Sigmoid colon (tissue), 7 donors: ENCODE measurements around the gene RAB27B. TPM values are rescaled to one million over a fixed set of nuclear protein-coding genes. Genes with fewer than 3 reads are reported as not detected.

Source experiments
- DNase-seq: peaks from one replicate; pipeline ENCODE4 v3.0.0-alpha.2; 2019
- H3K27ac ChIP-seq, 4 donors: fragments of 200-600 bp; sonication (generic); one replicate each; pipeline ENCODE4 v1.5.1; 2016 to 2019; ENCODE audit warnings: mild to moderate bottlenecking in 1 of 4
- H3K27me3 ChIP-seq, 3 donors: fragments of 200-600 bp; sonication (generic); one replicate each; pipeline ENCODE4 v1.5.1; 2019; ENCODE audit warnings: mild to moderate bottlenecking in 1 of 3
- H3K36me3 ChIP-seq, 4 donors: fragments of 200-600 bp; sonication (generic); one replicate each; pipeline ENCODE4 v1.5.1; 2016 to 2019
- H3K4me1 ChIP-seq, 4 donors: fragments of 200-600 bp; sonication (generic); one replicate each; pipeline ENCODE4 v1.5.1; 2017 to 2019
- H3K4me3 ChIP-seq, 4 donors: fragments of 200-600 bp; sonication (generic); one replicate each; pipeline ENCODE4 v1.5.1; 2017 to 2019; ENCODE audit warnings: mild to moderate bottlenecking in 2 of 4, moderate library complexity in 1 of 4
- H3K9me3 ChIP-seq, 4 donors: fragments of 200-600 bp in 3 of 4; sonication (generic) in 3 of 4; one replicate each; pipeline versions ENCODE4 v1.5.1 to v1.6.1; 2013 to 2019
- EP300 ChIP-seq, 4 donors: sonication (generic); formaldehyde crosslinking; IDR thresholded peaks; one replicate each; pipeline ENCODE4 v1.6.1; 2017; ENCODE audit warnings: antibody characterized with exemption in 4 of 4
- POLR2A ChIP-seq, 2 donors: fragments of 450-650 bp; IDR thresholded peaks; one replicate each; pipeline ENCODE4 v1.6.1; 2016; ENCODE audit warnings: antibody characterized with exemption in 2 of 2, mild to moderate bottlenecking in 2 of 2, moderate library complexity in 2 of 2
- POLR2AphosphoS5 ChIP-seq, 4 donors: sonication (generic); formaldehyde crosslinking; IDR thresholded peaks; one replicate each; pipeline ENCODE4 v1.6.1; 2017; ENCODE audit warnings: antibody characterized with exemption in 4 of 4
- WGBS, 2 donors: extraction: QIAGEN DNeasy Blood & Tissue Kit; methylation state at CpG; one replicate each; pipeline ENCODE4 v1.1.7; 2013; 5-methylcytosine and 5-hydroxymethylcytosine counted together
- intact Hi-C: fragments of 100-400 bp; cut with DNase I; formaldehyde crosslinking; loops from one replicate; pipeline ENCODE4 v1.15.1; 2023
- polyA plus RNA-seq, 3 donors: library from polyadenylated mRNA; stranded (reverse); fragments of 200-250 nt; gene quantifications; one replicate each; pipeline ENCODE4 v1.2.3, GENCODE V29; 2013
- total RNA-seq, 4 donors: library from RNA; depleted of rRNA; stranded (reverse); fragments of >200 nt; gene quantifications; one replicate each; pipeline ENCODE4 v1.1.0, GENCODE V29; 2016
- TF ChIP-seq, protein P1 (sequence below), 4 experiments: fragments of 450-650 bp in 3 of 4; fragments of 200-600 bp in 1 of 4; IDR thresholded peaks; one replicate each; pipeline ENCODE4 v1.5.1; 2016 to 2019; ENCODE audit warnings: antibody characterized with exemption in 4 of 4, mild to moderate bottlenecking in 3 of 4, moderate library complexity in 2 of 4
- donor health status: healthy with polysubstance abuse.
- donor health status: Bipolar disorder and iron deficiency.
- donor health status: healthy.

Gene RAB27B
- total and polyA plus RNA-seq, 7 donors = 0.27 to 6.0 (median 1.4) TPM

DNA sequence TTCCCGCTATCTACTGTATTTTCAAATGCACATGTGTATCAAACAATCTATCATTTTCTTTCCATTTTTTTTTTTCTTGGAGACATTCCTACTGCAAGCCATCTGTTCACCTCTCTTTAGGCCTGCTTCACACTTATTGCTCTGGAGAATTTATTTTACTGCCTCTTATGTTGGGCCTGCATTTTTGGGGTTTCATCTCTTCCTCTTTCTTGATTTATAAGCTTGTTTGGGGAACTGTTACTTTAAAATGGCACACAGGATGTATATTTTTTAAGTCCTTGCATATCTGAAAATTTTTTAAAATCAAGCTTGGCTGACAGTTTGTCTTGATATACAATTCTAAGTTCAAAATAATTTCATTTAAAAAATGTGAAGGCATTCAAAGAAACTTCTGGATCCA is 3.5 kb upstream of the RAB27B start:
- Histone ChIP-seq H3K27ac (no peak overlapping the region), H3K4me3 (no peak overlapping the region), H3K4me1 (peaks cover 0 to 16% (median 10%) of the 10 kb centered on the region in 4 donors), H3K36me3 (no peaks in the 10 kb centered on the region), H3K27me3 (no peaks in the 10 kb centered on the region), H3K9me3 (no peaks in the 10 kb centered on the region)
- intact Hi-C loops = no loop called here
- TF ChIP-seq EP300 (IDR thresholded peaks at IDR 0.05) = no peak
- TF ChIP-seq POLR2A (IDR thresholded peaks at IDR 0.05) = no peak
- TF ChIP-seq, protein P1, sequence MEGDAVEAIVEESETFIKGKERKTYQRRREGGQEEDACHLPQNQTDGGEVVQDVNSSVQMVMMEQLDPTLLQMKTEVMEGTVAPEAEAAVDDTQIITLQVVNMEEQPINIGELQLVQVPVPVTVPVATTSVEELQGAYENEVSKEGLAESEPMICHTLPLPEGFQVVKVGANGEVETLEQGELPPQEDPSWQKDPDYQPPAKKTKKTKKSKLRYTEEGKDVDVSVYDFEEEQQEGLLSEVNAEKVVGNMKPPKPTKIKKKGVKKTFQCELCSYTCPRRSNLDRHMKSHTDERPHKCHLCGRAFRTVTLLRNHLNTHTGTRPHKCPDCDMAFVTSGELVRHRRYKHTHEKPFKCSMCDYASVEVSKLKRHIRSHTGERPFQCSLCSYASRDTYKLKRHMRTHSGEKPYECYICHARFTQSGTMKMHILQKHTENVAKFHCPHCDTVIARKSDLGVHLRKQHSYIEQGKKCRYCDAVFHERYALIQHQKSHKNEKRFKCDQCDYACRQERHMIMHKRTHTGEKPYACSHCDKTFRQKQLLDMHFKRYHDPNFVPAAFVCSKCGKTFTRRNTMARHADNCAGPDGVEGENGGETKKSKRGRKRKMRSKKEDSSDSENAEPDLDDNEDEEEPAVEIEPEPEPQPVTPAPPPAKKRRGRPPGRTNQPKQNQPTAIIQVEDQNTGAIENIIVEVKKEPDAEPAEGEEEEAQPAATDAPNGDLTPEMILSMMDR (IDR thresholded peaks at IDR 0.05) = no peak
- no peak for TF ChIP-seq POLR2AphosphoS5 (IDR thresholded peaks at IDR 0.05)
- 92 to 100% methylated on average over 1 of the region's 1 CpG for WGBS, 2 donors
- no peak for DNase-seq

DNA sequence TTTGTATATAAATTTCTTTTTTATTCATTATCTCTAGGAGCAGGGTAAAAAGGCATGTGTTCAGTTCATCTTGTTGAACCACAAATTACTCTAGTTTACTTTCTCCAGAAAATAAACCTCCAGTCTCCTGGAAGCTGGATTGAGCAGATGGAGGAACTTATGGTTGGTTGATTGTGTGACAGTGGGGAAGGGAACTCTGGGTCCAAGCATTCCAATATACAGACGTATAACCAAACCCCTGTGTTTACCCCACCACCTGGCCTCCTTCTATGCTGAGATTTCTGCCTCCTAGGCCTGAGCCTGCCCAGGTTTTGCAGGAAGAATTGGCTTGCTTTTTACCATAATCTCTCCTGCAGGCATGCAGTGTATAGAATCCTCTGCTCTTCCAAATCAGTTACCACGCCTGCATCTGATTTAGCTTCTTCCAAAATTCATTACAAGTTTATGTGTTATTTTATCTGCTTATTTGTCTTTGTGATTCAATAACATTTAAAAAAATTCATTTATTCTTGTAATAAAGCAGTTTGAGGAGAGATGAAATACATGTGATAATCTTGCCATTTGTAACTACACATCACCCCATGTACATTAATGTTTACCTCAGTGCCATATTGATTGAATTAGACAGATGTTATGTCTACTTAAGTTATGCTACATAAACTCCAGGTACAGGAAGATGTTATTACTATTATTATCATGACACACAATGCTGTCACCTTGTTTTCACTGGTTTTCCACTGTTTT is 2.5 kb upstream of the RAB27B start:
- Histone ChIP-seq H3K4me1 (peaks cover 0 to 16% (median 10%) of the 10 kb centered on the region in 4 donors), H3K9me3 (no peaks in the 10 kb centered on the region), H3K27me3 (no peaks in the 10 kb centered on the region), H3K36me3 (no peaks in the 10 kb centered on the region), H3K27ac (no peak overlapping the region), H3K4me3 (no peak overlapping the region)
- DNase-seq = no peak
- WGBS, 2 donors = 88 to 89% methylated on average over 2 of the region's 2 CpGs
- TF ChIP-seq POLR2AphosphoS5 (IDR thresholded peaks at IDR 0.05) (no peak), EP300 (IDR thresholded peaks at IDR 0.05) (no peak), POLR2A (IDR thresholded peaks at IDR 0.05) (no peak)
- TF ChIP-seq, protein P1 (IDR thresholded peaks at IDR 0.05) = no peak
- intact Hi-C loops = no loop called here

DNA sequence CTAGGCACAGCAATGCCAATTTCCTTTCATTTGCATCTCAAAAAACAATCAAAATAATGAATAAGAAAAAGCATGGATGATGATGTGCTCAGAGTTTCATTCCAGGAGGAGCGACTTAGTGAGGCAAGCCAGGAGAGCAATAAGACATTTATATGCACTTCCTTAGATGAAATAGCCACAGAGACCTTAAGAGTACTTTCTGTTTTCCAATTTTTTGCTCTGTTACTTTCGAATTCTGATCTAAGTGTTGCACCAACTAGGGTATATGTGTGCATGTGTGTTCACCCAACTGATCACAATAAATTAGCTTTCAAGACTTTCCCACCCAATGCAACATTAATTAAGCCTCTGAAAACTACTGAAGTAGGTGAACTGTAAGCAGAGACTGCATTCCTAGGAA is 709 bp downstream of the RAB27B start:
- Histone ChIP-seq H3K27me3 (no peaks in the 10 kb centered on the region), H3K27ac (no peak overlapping the region), H3K9me3 (no peaks in the 10 kb centered on the region), H3K4me1 (peaks cover 0 to 16% (median 10%) of the 10 kb centered on the region in 4 donors), H3K4me3 (peak overlapping the region in 3 of 4 donors; percentile 46 to 49 (median 48)), H3K36me3 (no peaks in the 10 kb centered on the region)
- TF ChIP-seq, protein P1 (IDR thresholded peaks at IDR 0.05) = no peak
- TF ChIP-seq POLR2AphosphoS5 (IDR thresholded peaks at IDR 0.05) = no peak
- TF ChIP-seq EP300 (IDR thresholded peaks at IDR 0.05) = no peak
- TF ChIP-seq POLR2A (IDR thresholded peaks at IDR 0.05) = no peak
- 1 to 14% methylated on average over 2 of the region's 2 CpGs for WGBS, 2 donors
- intact Hi-C loops = no loop called here
- DNase-seq = no peak

DNA sequence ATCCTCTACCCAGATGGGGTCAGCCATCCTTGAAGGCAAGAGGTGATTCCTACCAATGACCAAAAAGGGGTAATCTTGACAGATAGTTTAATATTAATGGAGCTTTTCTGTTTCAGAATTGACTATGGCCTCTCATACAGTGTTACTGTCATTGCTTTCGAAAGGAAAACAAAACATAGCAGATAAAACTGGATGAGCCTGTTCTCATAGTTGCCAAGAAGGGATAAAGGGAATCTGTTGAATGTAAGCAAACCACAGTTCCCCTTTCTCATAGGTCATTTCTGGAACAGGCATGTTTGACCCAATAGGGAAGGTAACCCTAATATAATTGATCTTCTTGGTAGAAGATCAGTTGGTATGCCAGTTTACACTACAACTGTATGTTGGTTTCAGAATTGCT is 1.6 kb downstream of the RAB27B start:
- Histone ChIP-seq H3K27me3 (no peaks in the 10 kb centered on the region), H3K4me3 (no peak overlapping the region), H3K4me1 (peaks cover 0 to 16% (median 10%) of the 10 kb centered on the region in 4 donors), H3K27ac (no peak overlapping the region), H3K9me3 (no peaks in the 10 kb centered on the region), H3K36me3 (no peaks in the 10 kb centered on the region)
- TF ChIP-seq POLR2AphosphoS5 (IDR thresholded peaks at IDR 0.05) (no peak), POLR2A (IDR thresholded peaks at IDR 0.05) (no peak), EP300 (IDR thresholded peaks at IDR 0.05) (no peak)
- TF ChIP-seq, protein P1 (IDR thresholded peaks at IDR 0.05) = no peak
- 7 to 57% methylated on average over 1 of the region's 1 CpG for WGBS, 2 donors
- no peak for DNase-seq
- intact Hi-C loops = no loop called here
